Activated T-cell treated with anti-CD3 and anti-CD28 coated beads for 1 hour (primary cell): ENCODE data around the gene CNGA2.

Experiments
- DNase-seq: peaks from one replicate; pipeline ENCODE4 v3.0.0-alpha.2; 2020; ENCODE audit warnings: low read depth

Gene CNGA2

GRCh38 chrX:151753313-151754046, 18.9 kb downstream of the CNGA2 start:
- no peak for DNase-seq

GRCh38 chrX:151754047-151754429, 19.5 kb downstream of the CNGA2 start:
- DNase-seq, result no peak

GRCh38 chrX:151754641-151755215, 20.2 kb downstream of the CNGA2 start:
- DNase-seq, result no peak

- no peak for DNase-seq
Observed at GRCh38 chrX:151759041-151759708, 24.6 kb downstream of the CNGA2 start.

GRCh38 chrX:151762802-151763201, 28.3 kb downstream of the CNGA2 start:
- no peak for DNase-seq

- no peak for DNase-seq
Observed at GRCh38 chrX:151763711-151764110, 29.2 kb downstream of the CNGA2 start.

GRCh38 chrX:151765026-151765425, 30.5 kb downstream of the CNGA2 start:
- DNase-seq, result no peak

- no peak for DNase-seq
Observed at GRCh38 chrX:151771726-151772125, 37.2 kb downstream of the CNGA2 start.

GRCh38 chrX:151773434-151773833, 38.9 kb downstream of the CNGA2 start:
- DNase-seq, result no peak

- no peak for DNase-seq
Observed at GRCh38 chrX:151774421-151774820, 39.9 kb downstream of the CNGA2 start.

- no peak for DNase-seq
Observed at GRCh38 chrX:151776181-151776731, 41.7 kb downstream of the CNGA2 start.

- no peak for DNase-seq
Observed at GRCh38 chrX:151776936-151777335, 42.4 kb downstream of the CNGA2 start.

- DNase-seq, result no peak
Observed at GRCh38 chrX:151779258-151779657, 44.7 kb downstream of the CNGA2 start.

- no peak for DNase-seq
Observed at GRCh38 chrX:151780621-151781020, 46.1 kb downstream of the CNGA2 start.

GRCh38 chrX:151789179-151789800, 54.7 kb downstream of the CNGA2 start:
- DNase-seq, result no peak

- no peak for DNase-seq
Observed at GRCh38 chrX:151790481-151791160, 56.1 kb downstream of the CNGA2 start.

GRCh38 chrX:151791961-151792360, 57.4 kb downstream of the CNGA2 start:
- no peak for DNase-seq

GRCh38 chrX:151792505-151792904, 58.0 kb downstream of the CNGA2 start:
- no peak for DNase-seq

- DNase-seq, result no peak
Observed at GRCh38 chrX:151793886-151794285, 59.3 kb downstream of the CNGA2 start.
